ENCODE results near the gene ZNF37A.
"Not testable (repeated sequence)": the region's sequence is repeated elsewhere in the genome, so short reads cannot be mapped to it uniquely, and the experiment has no call there.

Gene ZNF37A

DNA sequence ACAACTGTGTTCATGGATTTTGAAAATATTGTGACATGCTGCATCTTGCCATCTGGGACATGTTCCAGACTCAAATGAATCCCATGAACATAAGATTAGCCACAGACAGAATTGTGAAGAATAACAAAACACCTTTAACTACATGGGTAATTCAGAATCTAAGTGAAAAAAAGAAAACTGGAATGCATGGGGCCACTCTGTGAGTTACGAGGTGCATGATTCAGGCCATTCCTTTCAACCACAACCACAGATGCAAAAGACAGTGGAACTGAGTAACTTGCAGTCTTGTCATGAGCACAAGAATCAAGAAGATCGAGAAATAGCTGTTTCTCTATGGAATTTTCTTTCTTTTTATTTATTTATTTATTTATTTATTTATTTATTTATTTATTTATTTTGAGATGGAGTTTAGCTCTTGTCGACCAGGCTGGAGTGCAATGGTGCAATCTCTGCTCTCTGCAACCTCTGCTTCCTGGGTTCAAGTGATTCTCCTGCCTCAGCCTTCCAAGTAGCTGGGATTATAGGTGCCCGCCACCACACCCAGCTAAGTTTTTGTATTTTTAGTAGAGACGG lies 56.8 kb downstream of the ZNF37A start:
- H3K4me1 ChIP-seq (ENCODE audit: insufficient read depth, low read length); H3K27ac ChIP-seq (ENCODE audit: low read depth, low read length); H3K9ac ChIP-seq (ENCODE audit: low read depth, low read length); H3K4me3 ChIP-seq (ENCODE audit: low read length); H3K27me3 ChIP-seq (ENCODE audit: insufficient read depth, low read length); H3K36me3 ChIP-seq (ENCODE audit: insufficient read depth, low read length): not testable (repeated sequence)
- WGBS, result 89% methylated on average over 4 of the region's 5 CpGs
- H3K9me3 ChIP-seq (ENCODE audit: insufficient read depth, low read depth, low read length), result peaks cover 97% of the 10 kb centered on the region

GRCh38 chr10:38156416-38157269 lies 62.5 kb downstream of the ZNF37A start:
- WGBS, result 88% methylated on average over 37 of the region's 37 CpGs
- Histone ChIP-seq H3K9me3 (ENCODE audit: insufficient read depth, low read depth, low read length) (peaks cover 98% of the 10 kb centered on the region), H3K9ac (ENCODE audit: low read depth, low read length) (no peak overlapping the region), H3K27me3 (ENCODE audit: insufficient read depth, low read length) (no peaks in the 10 kb centered on the region), H3K4me1 (ENCODE audit: insufficient read depth, low read length) (no peaks in the 10 kb centered on the region), H3K36me3 (ENCODE audit: insufficient read depth, low read length) (no peaks in the 10 kb centered on the region), H3K27ac (ENCODE audit: low read depth, low read length) (no peak overlapping the region), H3K4me3 (ENCODE audit: low read length) (no peak overlapping the region)

DNA sequence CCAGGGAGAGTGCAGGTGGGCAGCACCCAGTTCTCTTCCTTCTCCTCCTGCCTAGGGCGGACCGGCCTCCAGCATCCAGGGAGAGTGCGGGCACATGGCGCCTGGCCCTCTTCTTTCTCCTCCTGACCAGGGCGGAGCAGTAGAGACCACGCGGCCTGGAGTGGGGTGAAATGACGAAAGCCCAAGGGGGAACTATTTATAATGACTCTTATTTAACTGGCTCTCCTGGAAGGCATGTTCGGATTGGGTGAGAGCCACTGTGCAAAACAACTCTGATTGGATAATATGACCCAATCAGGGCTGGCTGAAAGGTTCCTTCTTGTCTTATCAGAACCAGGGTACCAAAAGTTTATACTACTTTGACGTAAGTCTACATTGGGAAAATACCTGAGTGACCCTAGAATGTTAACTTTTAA lies 63.1 kb downstream of the ZNF37A start:
- Histone ChIP-seq H3K27ac (ENCODE audit: low read depth, low read length) (no peak overlapping the region), H3K4me3 (ENCODE audit: low read length) (no peak overlapping the region), H3K4me1 (ENCODE audit: insufficient read depth, low read length) (no peaks in the 10 kb centered on the region), H3K27me3 (ENCODE audit: insufficient read depth, low read length) (no peaks in the 10 kb centered on the region), H3K9ac (ENCODE audit: low read depth, low read length) (no peak overlapping the region), H3K36me3 (ENCODE audit: insufficient read depth, low read length) (no peaks in the 10 kb centered on the region), H3K9me3 (ENCODE audit: insufficient read depth, low read depth, low read length) (peaks cover 99% of the 10 kb centered on the region)
- 97% methylated on average over 7 of the region's 10 CpGs for WGBS

- WGBS, result 87% methylated on average over 1 of the region's 2 CpGs
- Histone ChIP-seq H3K9ac (ENCODE audit: low read depth, low read length) (no peak overlapping the region), H3K36me3 (ENCODE audit: insufficient read depth, low read length) (no peaks in the 10 kb centered on the region), H3K4me3 (ENCODE audit: low read length) (no peak overlapping the region), H3K4me1 (ENCODE audit: insufficient read depth, low read length) (no peaks in the 10 kb centered on the region), H3K27ac (ENCODE audit: low read depth, low read length) (no peak overlapping the region), H3K9me3 (ENCODE audit: insufficient read depth, low read depth, low read length) (peaks cover 98% of the 10 kb centered on the region), H3K27me3 (ENCODE audit: insufficient read depth, low read length) (no peaks in the 10 kb centered on the region)
Measured at GRCh38 chr10:38159004-38159403, 64.9 kb downstream of the ZNF37A start.

DNA sequence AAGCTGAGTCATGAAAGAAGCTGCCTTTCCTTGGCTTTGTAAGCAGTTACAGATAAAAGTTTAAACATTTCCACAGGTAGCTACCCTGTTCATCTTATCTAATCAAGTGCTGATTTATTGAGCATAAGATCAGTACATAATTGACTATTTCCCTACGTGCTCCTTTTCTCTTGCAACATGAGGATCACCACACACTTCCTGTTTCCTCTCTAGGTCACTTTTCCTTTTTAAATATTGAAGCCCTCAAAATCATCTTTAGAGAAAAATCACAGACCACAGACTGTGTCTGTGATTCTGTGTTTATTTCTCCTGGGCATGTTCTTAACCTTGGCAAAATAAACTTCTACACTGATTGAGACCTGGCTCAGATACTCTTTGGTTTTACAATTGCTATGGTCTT lies 69.5 kb downstream of the ZNF37A start:
- H3K27ac ChIP-seq (ENCODE audit: low read depth, low read length), result no peak overlapping the region
- no peak overlapping the region for H3K9ac ChIP-seq (ENCODE audit: low read depth, low read length)
- peaks cover 93% of the 10 kb centered on the region for H3K9me3 ChIP-seq (ENCODE audit: insufficient read depth, low read depth, low read length)
- H3K4me1 ChIP-seq (ENCODE audit: insufficient read depth, low read length), result no peaks in the 10 kb centered on the region
- 6% methylated on average over 1 of the region's 1 CpG for WGBS
- no peaks in the 10 kb centered on the region for H3K36me3 ChIP-seq (ENCODE audit: insufficient read depth, low read length)
- no peak overlapping the region for H3K4me3 ChIP-seq (ENCODE audit: low read length)
- H3K27me3 ChIP-seq (ENCODE audit: insufficient read depth, low read length), result no peaks in the 10 kb centered on the region

DNA sequence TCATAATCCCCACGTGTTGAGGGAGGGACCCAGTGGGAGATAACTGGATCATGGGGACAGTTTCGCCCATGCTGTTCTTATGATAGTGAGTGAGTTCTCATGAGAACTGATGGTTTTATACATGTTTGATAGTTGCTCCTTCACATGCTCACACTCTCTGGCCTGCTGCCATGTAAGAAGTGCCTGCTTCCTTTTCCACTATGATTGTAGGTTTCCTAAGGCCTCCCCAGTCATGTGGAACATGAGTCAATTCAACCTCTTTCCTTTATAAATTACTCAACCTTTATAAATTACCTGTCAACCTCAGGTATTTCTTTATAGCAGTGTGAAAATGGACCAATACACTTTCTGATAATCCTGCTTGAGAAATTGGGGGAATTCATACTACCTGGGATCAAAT lies 80.2 kb downstream of the ZNF37A start:
- H3K27me3 ChIP-seq (ENCODE audit: insufficient read depth, low read length), result no peaks in the 10 kb centered on the region
- H3K9me3 ChIP-seq (ENCODE audit: insufficient read depth, low read depth, low read length), result peaks cover 91% of the 10 kb centered on the region
- 58% methylated on average over 2 of the region's 2 CpGs for WGBS

GRCh38 chr10:38184477-38184876 lies 90.3 kb downstream of the ZNF37A start:
- H3K36me3 ChIP-seq (ENCODE audit: insufficient read depth, low read length), result no peaks in the 10 kb centered on the region
- no peak overlapping the region for H3K27ac ChIP-seq (ENCODE audit: low read depth, low read length)
- peaks cover 92% of the 10 kb centered on the region for H3K9me3 ChIP-seq (ENCODE audit: insufficient read depth, low read depth, low read length)
- no peaks in the 10 kb centered on the region for H3K27me3 ChIP-seq (ENCODE audit: insufficient read depth, low read length)
- H3K4me3 ChIP-seq (ENCODE audit: low read length), result no peak overlapping the region
- H3K9ac ChIP-seq (ENCODE audit: low read depth, low read length), result no peak overlapping the region
- no peaks in the 10 kb centered on the region for H3K4me1 ChIP-seq (ENCODE audit: insufficient read depth, low read length)
- WGBS, result 24% methylated on average over 1 of the region's 1 CpG

More for the DNA sequence above, 80.2 kb downstream of the ZNF37A start:
- no peaks in the 10 kb centered on the region for H3K4me1 ChIP-seq (ENCODE audit: insufficient read depth, low read length)
- no peak overlapping the region for H3K4me3 ChIP-seq (ENCODE audit: low read length)
- no peak overlapping the region for H3K27ac ChIP-seq (ENCODE audit: low read depth, low read length)
- no peaks in the 10 kb centered on the region for H3K36me3 ChIP-seq (ENCODE audit: insufficient read depth, low read length)
- no peak overlapping the region for H3K9ac ChIP-seq (ENCODE audit: low read depth, low read length)
